Measurements from ENCODE around the gene MZB1. TPM values are rescaled to one million over a fixed set of nuclear protein-coding genes. Genes with fewer than 3 reads are reported as not detected.

The MZB1 gene
- total RNA-seq, 2 experiments from 2014 or later = 0.42 to 0.63 TPM

GRCh38 chr5:139374909-139375308 is 14.8 kb downstream of the MZB1 start:
- H3K36me3 ChIP-seq (ENCODE audit: insufficient read depth, low read length) = peaks cover 26% of the 10 kb centered on the region
- Mint-ChIP-seq H3K27me3 (no peaks in the 10 kb centered on the region), H3K4me3 (no peak overlapping the region), H3K36me3 (ENCODE audit: low read depth) (peaks cover 38% of the 10 kb centered on the region), H3K4me1 (ENCODE audit: low read depth) (no peaks in the 10 kb centered on the region), H3K9me3 (no peaks in the 10 kb centered on the region), H3K27ac (no peak overlapping the region)
- ChIA-PET CTCF (interaction anchor here (0.5 kb wide), 1 partner anchor 177 kb away, joined by 3 read pairs; no protein-coding TSS in a partner anchor), POLR2A (interaction anchor here (0.6 to 1.6 kb wide), 2 partner anchors 23 to 33 kb away, joined by 4 to 6 read pairs; partner anchors contain the start of gene PAIP2)
- H3K4me3 ChIP-seq (ENCODE audit: low read length) = no peak overlapping the region
- no peak overlapping the region for H3K27ac ChIP-seq (ENCODE audit: low read depth in 1 of 2, low read length in 2 of 2)
- H3K9me3 ChIP-seq (ENCODE audit: control insufficient read depth in 1 of 2, insufficient read depth in 1 of 2, low read length in 2 of 2) = peaks cover 0 to 5% of the 10 kb centered on the region in 2 experiments
- intact Hi-C loops (cut with DNase I, micrococcal nuclease) = no loop called here
- H3K27me3 ChIP-seq (ENCODE audit: control insufficient read depth in 1 of 2, insufficient read depth in 2 of 2, low read length in 2 of 2) = no peaks in the 10 kb centered on the region
- DNase-seq = no peak
- H3K4me1 ChIP-seq (ENCODE audit: insufficient read depth, low read length) = no peaks in the 10 kb centered on the region
- ATAC-seq (ENCODE audit: poor library complexity) = no peak
- no peak for TF ChIP-seq CTCF (IDR thresholded peaks at IDR 0.05)

GRCh38 chr5:139371482-139372435 is 18.0 kb downstream of the MZB1 start:
- Histone ChIP-seq H3K9me3 (ENCODE audit: control insufficient read depth in 1 of 2, insufficient read depth in 1 of 2, low read length in 2 of 2) (no peaks in the 10 kb centered on the region), H3K4me1 (ENCODE audit: insufficient read depth, low read length) (no peaks in the 10 kb centered on the region), H3K27me3 (ENCODE audit: control insufficient read depth in 1 of 2, insufficient read depth in 2 of 2, low read length in 2 of 2) (no peaks in the 10 kb centered on the region), H3K4me3 (ENCODE audit: low read length) (no peak overlapping the region), H3K36me3 (ENCODE audit: insufficient read depth, low read length) (peaks cover 50% of the 10 kb centered on the region), H3K27ac (ENCODE audit: low read depth in 1 of 2, low read length in 2 of 2) (no peak overlapping the region)
- Mint-ChIP-seq H3K36me3 (ENCODE audit: low read depth) (peaks cover 67% of the 10 kb centered on the region), H3K27ac (no peak overlapping the region), H3K4me3 (no peak overlapping the region), H3K27me3 (no peaks in the 10 kb centered on the region), H3K4me1 (ENCODE audit: low read depth) (no peaks in the 10 kb centered on the region), H3K9me3 (no peaks in the 10 kb centered on the region)
- DNase-seq (no peak), ATAC-seq (ENCODE audit: poor library complexity) (no peak)
- no peak for TF ChIP-seq CTCF (IDR thresholded peaks at IDR 0.05)
- intact Hi-C loops (cut with DNase I, micrococcal nuclease) = no loop called here
- POLR2A ChIA-PET = interaction anchor here (0.6 to 1.4 kb wide), 3 partner anchors 26 to 39 kb away, joined by 3 to 4 read pairs (median 3); partner anchors contain the start of gene PAIP2
- CTCF ChIA-PET = interaction anchor here (0.6 kb wide), 1 partner anchor 9 kb away, joined by 3 read pairs; no protein-coding TSS in a partner anchor

- no peak for TF ChIP-seq CTCF (IDR thresholded peaks at IDR 0.05)
- Histone ChIP-seq H3K4me1 (ENCODE audit: insufficient read depth, low read length) (no peaks in the 10 kb centered on the region), H3K4me3 (ENCODE audit: low read length) (no peak overlapping the region), H3K36me3 (ENCODE audit: insufficient read depth, low read length) (peaks cover 75% of the 10 kb centered on the region), H3K27me3 (ENCODE audit: control insufficient read depth in 1 of 2, insufficient read depth in 2 of 2, low read length in 2 of 2) (no peaks in the 10 kb centered on the region), H3K27ac (ENCODE audit: low read depth in 1 of 2, low read length in 2 of 2) (no peak overlapping the region), H3K9me3 (ENCODE audit: control insufficient read depth in 1 of 2, insufficient read depth in 1 of 2, low read length in 2 of 2) (no peaks in the 10 kb centered on the region)
- ChIA-PET CTCF (no interaction called here), POLR2A (interaction anchor here (1.2 kb wide), 1 partner anchor 27 kb away, joined by 3 read pairs; no protein-coding TSS in a partner anchor)
- H3K4me3 Mint-ChIP-seq = no peak overlapping the region
- H3K27me3 Mint-ChIP-seq = no peaks in the 10 kb centered on the region
- no peaks in the 10 kb centered on the region for H3K9me3 Mint-ChIP-seq
- ATAC-seq (ENCODE audit: poor library complexity) = no peak
- peaks cover 81% of the 10 kb centered on the region for H3K36me3 Mint-ChIP-seq (ENCODE audit: low read depth)
- H3K4me1 Mint-ChIP-seq (ENCODE audit: low read depth) = no peaks in the 10 kb centered on the region
- intact Hi-C loops (cut with DNase I, micrococcal nuclease) = no loop called here
- no peak for DNase-seq
- H3K27ac Mint-ChIP-seq = no peak overlapping the region
Measured at GRCh38 chr5:139369181-139369580, 20.5 kb downstream of the MZB1 start.

All from CD4-positive, alpha-beta T cell (primary cell).